Upper lobe of left lung (tissue), 4 donors: ENCODE results near the gene H2AZ1.

Experiments used
- CTCF ChIP-seq, 6 experiments: fragments of 450-650 bp in 4 of 6; fragments of 200-600 bp in 2 of 6; sonication (generic) in 2 of 6; IDR thresholded peaks; one replicate each; pipeline ENCODE4 v1.5.1; 2016 to 2019; ENCODE audit warnings: antibody characterized with exemption in 6 of 6
- EP300 ChIP-seq, 4 donors: sonication (generic); formaldehyde crosslinking; IDR thresholded peaks; one replicate each; pipeline ENCODE4 v1.5.1; 2017; ENCODE audit warnings: antibody characterized with exemption in 4 of 4, control low read depth in 2 of 4

- TF ChIP-seq CTCF (IDR thresholded peaks at IDR 0.05), result no peak
- no peak for TF ChIP-seq EP300 (IDR thresholded peaks at IDR 0.05)
Observed at GRCh38 chr4:99945718-99946355, 4.2 kb downstream of the H2AZ1 start.
